ENCODE results near the gene MT1B.

The MT1B gene

GRCh38 chr16:56689171-56689570 lies 37.5 kb downstream of the MT1B start:
- no peaks in the 10 kb centered on the region for H3K9me2 ChIP-seq (ENCODE audit: low read depth, low read length)
- H3K4me1 ChIP-seq (ENCODE audit: insufficient read depth, low read length, severe bottlenecking), result no peaks in the 10 kb centered on the region
- H3K27me3 ChIP-seq (ENCODE audit: insufficient read depth, low read length), result no peaks in the 10 kb centered on the region; the same call in 1 of the 2 replicates
- H3K79me2 ChIP-seq (ENCODE audit: insufficient read depth, low read length), result no peaks in the 10 kb centered on the region
- no peak overlapping the region for H3K4me3 ChIP-seq (ENCODE audit: low read depth, low read length, poor library complexity, severe bottlenecking)
- H4K20me1 ChIP-seq (ENCODE audit: insufficient read depth, low read length), result no peaks in the 10 kb centered on the region
- TF ChIP-seq EZH2 (IDR thresholded peaks at IDR 0.05; ENCODE audit: borderline replicate concordance, low read length), result no peak
- TF ChIP-seq, protein P1, sequence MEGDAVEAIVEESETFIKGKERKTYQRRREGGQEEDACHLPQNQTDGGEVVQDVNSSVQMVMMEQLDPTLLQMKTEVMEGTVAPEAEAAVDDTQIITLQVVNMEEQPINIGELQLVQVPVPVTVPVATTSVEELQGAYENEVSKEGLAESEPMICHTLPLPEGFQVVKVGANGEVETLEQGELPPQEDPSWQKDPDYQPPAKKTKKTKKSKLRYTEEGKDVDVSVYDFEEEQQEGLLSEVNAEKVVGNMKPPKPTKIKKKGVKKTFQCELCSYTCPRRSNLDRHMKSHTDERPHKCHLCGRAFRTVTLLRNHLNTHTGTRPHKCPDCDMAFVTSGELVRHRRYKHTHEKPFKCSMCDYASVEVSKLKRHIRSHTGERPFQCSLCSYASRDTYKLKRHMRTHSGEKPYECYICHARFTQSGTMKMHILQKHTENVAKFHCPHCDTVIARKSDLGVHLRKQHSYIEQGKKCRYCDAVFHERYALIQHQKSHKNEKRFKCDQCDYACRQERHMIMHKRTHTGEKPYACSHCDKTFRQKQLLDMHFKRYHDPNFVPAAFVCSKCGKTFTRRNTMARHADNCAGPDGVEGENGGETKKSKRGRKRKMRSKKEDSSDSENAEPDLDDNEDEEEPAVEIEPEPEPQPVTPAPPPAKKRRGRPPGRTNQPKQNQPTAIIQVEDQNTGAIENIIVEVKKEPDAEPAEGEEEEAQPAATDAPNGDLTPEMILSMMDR (IDR thresholded peaks at IDR 0.05; ENCODE audit: low read length), result no peak
- no peak overlapping the region for H3K9ac ChIP-seq (ENCODE audit: low read length)
- H2AFZ ChIP-seq (ENCODE audit: low read length), result no peak overlapping the region
- H3F3A ChIP-seq (ENCODE audit: insufficient read depth, low read length), result no peaks in the 10 kb centered on the region
- H3K36me3 ChIP-seq (ENCODE audit: insufficient read depth, low read length), result no peaks in the 10 kb centered on the region
- H3K9me3 ChIP-seq (ENCODE audit: low read length), result no peaks in the 10 kb centered on the region
- H3K27ac ChIP-seq (ENCODE audit: low read depth, low read length, poor library complexity, severe bottlenecking), result no peak overlapping the region
- H3K4me2 ChIP-seq (ENCODE audit: low read length), result no peak overlapping the region

GRCh38 chr16:56690420-56691122 lies 38.9 kb downstream of the MT1B start:
- H3K4me3 ChIP-seq (ENCODE audit: low read depth, low read length, poor library complexity, severe bottlenecking), result no peak overlapping the region

GRCh38 chr16:56691885-56692284 lies 40.2 kb downstream of the MT1B start:
- Histone ChIP-seq H3K4me2 (ENCODE audit: low read length) (no peak overlapping the region), H4K20me1 (ENCODE audit: insufficient read depth, low read length) (no peaks in the 10 kb centered on the region), H3K27ac (ENCODE audit: low read depth, low read length, poor library complexity, severe bottlenecking) (no peak overlapping the region), H3K9ac (ENCODE audit: low read length) (no peak overlapping the region), H3K36me3 (ENCODE audit: insufficient read depth, low read length) (no peaks in the 10 kb centered on the region; the same call in 1 of the 2 replicates), H3K9me2 (ENCODE audit: low read depth, low read length) (no peaks in the 10 kb centered on the region), H3K9me3 (ENCODE audit: low read length) (no peaks in the 10 kb centered on the region), H2AFZ (ENCODE audit: low read length) (no peak overlapping the region), H3K79me2 (ENCODE audit: insufficient read depth, low read length) (no peaks in the 10 kb centered on the region), H3F3A (ENCODE audit: insufficient read depth, low read length) (no peaks in the 10 kb centered on the region), H3K4me1 (ENCODE audit: insufficient read depth, low read length, severe bottlenecking) (no peaks in the 10 kb centered on the region), H3K4me3 (ENCODE audit: low read depth, low read length, poor library complexity, severe bottlenecking) (no peak overlapping the region), H3K27me3 (ENCODE audit: insufficient read depth, low read length) (peaks cover 2% of the 10 kb centered on the region; the same call in 1 of the 2 replicates)
- TF ChIP-seq, protein P1 (IDR thresholded peaks at IDR 0.05; ENCODE audit: low read length), result no peak
- no peak for TF ChIP-seq EZH2 (IDR thresholded peaks at IDR 0.05; ENCODE audit: borderline replicate concordance, low read length)

More at GRCh38 chr16:56690420-56691122, 38.9 kb downstream of the MT1B start:
- no peak for TF ChIP-seq EZH2 (IDR thresholded peaks at IDR 0.05; ENCODE audit: borderline replicate concordance, low read length)
- Histone ChIP-seq H3K27me3 (ENCODE audit: insufficient read depth, low read length) (peaks cover under 1% of the 10 kb centered on the region; the same call in 1 of the 2 replicates), H3K27ac (ENCODE audit: low read depth, low read length, poor library complexity, severe bottlenecking) (no peak overlapping the region), H3K4me1 (ENCODE audit: insufficient read depth, low read length, severe bottlenecking) (no peaks in the 10 kb centered on the region), H3K4me2 (ENCODE audit: low read length) (no peak overlapping the region), H3K9me2 (ENCODE audit: low read depth, low read length) (no peaks in the 10 kb centered on the region), H2AFZ (ENCODE audit: low read length) (no peak overlapping the region), H3F3A (ENCODE audit: insufficient read depth, low read length) (no peaks in the 10 kb centered on the region), H4K20me1 (ENCODE audit: insufficient read depth, low read length) (no peaks in the 10 kb centered on the region), H3K79me2 (ENCODE audit: insufficient read depth, low read length) (no peaks in the 10 kb centered on the region), H3K9ac (ENCODE audit: low read length) (no peak overlapping the region), H3K36me3 (ENCODE audit: insufficient read depth, low read length) (no peaks in the 10 kb centered on the region), H3K9me3 (ENCODE audit: low read length) (no peaks in the 10 kb centered on the region)
